GM19372 (cell line): ENCODE data around the gene RPS18.

ENCODE experiments used
- ATAC-seq: cut with Tn5 transposase; IDR thresholded peaks from one replicate; pipeline ENCODE4 v1.9.1; 2021; ENCODE audit warnings: mild to moderate bottlenecking, low read depth, moderate library complexity; ENCODE audit not compliant: unreplicated experiment

Gene RPS18

DNA sequence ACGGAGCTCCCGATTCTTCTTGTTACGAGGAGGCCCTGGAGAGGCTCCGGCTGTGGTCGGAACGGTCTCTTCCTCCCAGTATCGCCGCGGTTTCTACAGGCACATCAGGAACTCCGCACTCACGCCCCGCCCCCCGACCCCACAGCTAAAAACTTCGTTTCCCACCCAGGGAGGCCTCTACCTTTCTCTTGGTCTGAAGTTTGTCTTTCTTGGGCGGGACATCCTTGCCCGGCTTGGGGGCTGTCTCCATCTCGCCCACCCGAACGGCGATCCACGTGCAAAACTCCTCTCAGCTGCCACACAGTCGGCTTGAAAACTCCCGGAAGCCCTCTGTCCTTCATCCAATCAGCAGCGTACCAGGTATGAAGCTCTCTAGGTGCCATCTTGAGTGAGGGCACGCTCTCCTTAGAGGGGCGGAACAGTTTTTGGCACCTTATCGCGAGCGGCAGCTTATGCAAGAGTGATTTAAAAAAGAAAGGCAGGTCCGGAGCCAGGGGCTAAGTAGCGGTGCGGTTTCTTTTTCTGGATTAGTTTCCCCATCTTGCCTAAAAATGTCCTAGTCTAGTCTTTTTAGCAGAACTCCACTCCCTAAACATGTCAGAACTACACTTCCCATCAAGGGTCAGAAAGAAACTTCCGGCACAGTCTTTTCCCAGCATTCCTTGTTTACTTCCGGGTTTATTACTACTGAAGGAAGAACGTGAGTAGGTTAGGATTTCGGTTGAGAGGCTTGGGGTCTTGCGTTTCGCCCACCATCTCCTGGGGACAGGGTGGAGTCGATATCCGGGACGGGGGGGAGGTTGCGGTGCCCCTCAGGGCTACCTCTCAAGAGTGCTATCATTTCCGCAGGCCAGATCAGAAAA lies 17.3 kb downstream of the RPS18 start, which contains the start of the genes PFDN6 and WDR46:
Gene PFDN6, plus strand, starts transcription at position 681 of the 863 bp plus-strand sequence. CDS start 256 bp downstream, outside the sequence.
Gene WDR46, minus strand, starts transcription at position 319 of the 863 bp plus-strand sequence. Its CDS starts 69 bp downstream, at position 250.
- peak; percentile 94 for ATAC-seq

DNA sequence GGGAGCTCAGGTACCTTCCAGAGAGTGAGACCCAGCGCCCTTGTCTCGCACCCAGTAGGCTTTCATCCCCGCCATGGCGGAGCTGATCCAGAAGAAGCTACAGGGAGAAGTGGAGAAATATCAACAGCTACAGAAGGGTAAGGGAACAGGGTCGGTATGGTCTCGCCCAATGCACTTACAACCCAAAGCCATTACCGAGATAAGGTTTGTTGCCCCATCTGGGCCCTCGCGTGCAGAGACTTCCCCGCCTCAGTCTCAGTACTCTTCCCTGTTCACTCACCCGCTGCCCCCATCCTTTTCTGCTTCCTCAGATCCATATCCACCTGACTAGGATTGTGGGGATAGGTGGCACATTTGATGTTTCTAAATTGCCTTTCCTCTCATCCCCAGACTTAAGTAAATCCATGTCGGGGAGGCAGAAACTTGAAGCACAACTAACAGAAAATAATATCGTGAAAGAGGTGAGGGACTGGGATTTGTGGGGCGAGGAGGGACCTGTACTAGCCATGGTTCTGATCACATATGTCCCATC lies 18.0 kb downstream of the RPS18 start:
- ATAC-seq: no peak

DNA sequence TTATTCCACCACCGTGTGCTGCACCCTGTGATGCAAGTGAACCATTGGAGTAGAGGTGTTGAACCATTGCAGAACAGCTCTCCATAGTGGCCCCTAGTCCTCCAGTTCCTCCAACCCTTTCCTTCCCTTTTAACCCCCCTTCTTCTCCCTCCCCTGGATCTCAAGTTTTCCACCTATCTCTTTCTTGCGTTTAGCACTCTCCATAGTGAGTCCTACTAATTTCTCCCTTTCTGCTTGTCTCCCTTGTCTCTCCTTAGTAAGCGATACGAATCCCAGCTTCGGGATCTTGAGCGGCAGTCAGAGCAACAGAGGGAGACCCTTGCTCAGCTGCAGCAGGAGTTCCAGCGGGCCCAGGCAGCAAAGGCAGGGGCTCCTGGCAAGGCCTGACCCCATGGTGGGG lies 18.6 kb downstream of the RPS18 start:
- no peak for ATAC-seq

DNA sequence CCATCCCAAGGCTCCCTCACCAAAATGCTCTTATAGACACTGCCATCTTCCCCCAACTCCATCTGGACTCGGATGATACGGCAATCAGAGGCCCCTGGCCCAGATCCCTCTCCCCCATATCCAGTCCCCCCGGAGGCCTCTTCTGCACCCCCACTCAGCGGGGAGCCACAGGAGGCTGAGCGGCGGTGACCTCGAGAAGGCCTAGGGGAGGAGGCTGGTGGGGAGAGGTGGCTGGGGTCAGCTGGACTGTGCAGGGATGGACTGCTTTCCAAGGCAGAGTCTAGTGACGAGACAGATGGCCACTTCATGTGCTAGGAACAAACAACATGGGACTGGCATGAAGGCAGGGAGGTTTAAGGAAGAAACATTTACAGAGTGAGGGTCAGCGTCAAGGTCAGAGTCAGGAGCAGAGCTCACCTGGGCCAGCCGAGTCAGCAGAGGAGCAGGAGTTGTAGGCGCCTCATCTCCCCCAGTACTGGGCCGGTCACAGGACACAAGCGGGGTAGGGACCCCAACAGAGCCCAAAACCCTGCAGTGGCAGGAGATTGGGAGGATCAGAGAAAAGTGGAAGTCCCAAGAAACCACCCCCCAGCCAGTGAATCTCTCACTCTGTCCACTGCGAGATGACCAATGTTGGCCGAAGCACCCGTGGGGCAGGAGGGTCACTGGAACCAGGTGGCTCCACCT lies 21.3 kb downstream of the RPS18 start:
- no peak for ATAC-seq

DNA sequence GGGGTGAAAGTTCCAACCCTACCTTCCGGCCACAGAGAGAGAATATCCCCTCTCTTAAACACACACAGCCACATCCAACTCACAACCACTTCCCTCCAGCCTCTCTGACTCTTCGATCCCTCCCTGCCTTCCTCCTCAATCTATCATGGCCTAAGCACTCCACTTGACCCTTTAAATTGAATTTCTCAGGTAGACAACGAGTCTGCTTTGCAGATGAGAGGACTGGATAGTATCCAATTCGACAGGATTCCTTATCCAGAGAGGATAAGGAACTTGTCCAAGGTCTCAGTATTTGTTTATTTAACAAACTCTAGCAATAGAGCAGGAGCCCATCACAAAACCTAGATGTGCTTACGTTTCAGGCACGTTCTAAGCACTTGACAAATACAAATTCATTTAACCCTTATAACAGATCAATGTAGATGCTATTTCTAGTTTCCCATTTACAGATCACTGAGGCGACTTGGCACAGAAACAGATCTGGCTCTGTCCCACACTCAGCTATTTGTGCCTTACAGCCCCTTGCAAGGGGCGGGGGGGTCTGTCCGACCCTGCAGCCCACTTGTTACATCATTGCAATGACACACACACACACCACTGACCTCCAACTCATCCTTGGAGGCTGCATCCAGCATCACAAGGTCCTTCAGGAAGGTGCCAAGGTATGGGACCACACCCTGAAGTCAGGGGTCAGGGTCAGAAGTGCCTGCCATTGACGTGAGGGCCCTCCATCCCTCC lies 22.4 kb downstream of the RPS18 start:
- no peak for ATAC-seq

DNA sequence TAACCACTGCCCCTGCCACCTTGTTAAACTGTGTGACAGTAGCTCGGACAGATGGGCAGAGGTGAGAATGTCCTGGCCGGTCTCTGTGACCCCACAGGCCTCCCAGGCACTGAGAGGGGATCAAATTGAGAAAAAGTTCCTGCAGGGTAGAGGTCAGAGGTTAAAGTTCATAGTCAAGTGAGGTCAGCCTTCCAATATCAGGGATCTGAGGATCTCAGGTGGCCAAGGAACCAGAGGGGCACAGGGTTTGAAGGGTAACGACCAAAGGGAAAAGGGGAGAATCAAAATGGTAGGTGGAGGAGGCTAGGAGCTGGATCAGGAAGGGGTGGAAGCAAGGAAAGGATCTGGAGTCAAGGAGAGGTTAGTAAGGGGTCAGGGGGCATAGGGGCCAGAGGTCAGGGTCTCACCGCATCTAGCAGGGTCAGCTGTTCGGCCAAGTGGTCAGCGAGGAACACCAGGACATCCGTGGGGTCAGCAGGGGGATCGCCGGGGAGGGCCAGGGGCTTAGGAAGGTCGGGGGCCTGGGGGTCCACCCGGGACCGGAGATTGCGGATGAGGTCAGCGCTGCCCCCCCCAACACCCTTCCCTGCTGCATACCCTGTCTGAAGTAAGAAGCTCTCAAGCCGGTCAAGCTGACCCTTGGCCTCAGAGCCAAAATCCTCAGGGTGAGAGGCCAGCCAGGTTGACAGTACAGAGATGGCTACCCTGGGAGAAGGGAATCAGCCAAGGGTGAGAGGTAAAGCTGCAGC lies 23.9 kb downstream of the RPS18 start:
- no peak for ATAC-seq

DNA sequence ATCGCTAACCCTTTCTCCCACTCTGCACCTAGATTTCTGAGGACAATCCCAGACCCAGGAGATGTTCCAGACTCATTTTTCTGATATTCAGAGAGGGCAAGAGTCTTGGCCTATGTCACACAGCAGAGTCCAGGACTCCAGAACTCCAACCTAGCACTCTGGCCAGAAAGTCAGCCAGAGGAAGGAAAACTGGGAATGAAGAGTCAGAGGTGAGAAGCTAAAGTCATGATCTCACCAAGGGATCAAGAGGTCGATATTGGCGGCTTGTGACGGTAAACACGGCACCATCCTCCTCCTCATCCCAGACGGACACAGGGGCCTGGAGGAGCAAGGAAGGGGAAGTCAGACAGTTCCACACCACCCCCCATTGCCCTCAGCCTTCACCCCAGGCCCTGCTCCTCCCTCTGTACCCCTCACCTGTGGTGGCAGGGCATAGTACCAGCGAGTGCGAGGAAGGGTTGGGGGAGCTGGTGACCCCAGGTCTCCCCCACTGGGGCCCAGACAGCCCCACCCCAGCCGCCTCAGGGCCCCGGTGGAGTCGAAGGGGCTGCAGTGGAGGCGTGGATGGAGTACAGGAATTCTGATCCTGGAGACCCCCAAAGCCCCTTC lies 25.0 kb downstream of the RPS18 start:
- no peak for ATAC-seq

DNA sequence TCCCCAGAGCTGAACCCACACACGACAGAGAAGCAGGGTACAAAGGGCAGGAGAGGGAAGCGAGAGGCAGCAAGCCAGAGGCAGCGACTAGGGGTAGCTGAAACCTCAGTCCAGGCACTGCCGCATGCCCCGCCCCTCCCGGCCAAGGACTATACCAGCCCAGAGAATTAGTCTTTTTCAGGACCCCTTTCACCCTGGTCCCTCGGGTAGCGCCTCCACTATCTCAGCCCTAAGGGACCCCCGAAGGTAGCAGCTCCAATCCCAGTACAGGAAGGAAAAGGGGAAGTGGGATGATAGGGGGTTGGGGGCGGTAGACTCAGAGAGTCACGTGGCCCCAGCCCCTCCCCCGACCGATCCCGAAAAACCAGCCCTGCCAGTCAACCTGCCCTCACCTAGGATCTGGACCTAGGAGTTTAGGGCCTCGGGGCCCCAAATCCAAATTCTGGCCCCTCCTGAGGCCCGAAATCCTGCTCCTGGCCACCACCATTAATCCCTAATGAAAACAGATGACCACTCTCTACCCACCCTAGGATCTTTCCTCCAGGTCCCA lies 25.6 kb downstream of the RPS18 start:
- no peak for ATAC-seq

DNA sequence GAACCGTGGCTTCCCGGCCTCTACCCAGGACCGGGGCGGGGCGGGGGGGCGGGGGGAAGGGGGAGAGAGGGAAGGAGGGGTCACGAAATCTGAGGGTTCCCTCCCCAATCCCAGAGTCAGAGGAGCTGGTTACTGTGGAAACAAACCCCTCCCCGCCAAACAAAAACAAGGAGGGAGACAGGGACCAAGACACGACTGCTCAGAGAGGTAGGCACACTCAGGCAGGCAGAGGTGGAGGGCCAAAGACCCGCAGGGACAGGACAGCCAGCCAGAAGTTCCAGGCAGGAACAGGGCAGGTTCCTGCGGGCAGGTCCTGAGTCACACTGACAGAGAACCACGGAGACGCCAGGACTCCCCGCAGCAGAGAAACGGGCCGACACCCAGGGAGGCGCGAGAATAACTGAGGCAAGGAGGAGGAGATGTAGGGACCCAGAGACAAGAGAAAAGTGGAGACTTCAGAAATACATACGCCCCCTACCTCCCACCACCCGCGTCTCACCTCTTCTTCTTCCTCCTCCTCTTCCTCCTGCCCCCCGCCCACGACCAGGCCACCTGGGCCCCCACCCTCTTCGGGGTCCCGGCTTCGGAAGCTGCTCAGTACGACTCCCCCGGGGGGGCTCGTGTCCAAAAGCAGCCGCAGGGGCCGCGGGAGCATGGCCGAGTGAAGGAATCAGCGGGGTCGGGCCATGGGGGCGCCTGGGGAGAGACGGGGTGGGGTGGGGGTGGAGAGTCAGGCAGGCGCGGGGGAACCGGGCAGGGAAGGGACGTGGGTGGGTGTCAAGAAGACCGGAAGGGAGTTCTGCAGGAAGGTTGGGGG lies 26.3 kb downstream of the RPS18 start:
- no peak for ATAC-seq

DNA sequence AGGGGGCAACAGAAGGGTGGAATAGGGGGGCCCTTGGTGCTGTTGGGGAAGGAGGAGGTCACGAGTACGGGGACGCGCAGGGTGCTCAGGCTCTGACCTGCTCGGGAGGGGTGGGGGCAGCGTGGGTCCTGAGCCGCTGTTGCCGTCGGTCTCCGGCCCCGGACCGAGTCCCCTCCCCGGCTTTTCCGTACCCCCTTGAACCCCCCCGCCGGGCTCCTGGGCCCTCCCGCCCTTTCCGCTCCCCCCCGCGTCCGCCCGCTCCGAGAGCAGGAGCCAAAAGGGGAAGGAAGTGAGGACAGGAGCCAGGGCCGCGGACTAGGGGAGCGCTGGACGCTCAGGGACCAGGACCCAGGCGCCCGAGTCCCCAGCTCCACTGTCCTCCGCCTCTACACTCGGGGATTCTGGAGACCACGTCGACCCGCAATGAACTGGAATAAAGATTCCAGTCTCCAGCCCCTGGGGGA lies 26.9 kb downstream of the RPS18 start, which contains the start of gene RGL2:
Gene RGL2, minus strand, starts transcription at position 170 of the 464 bp plus-strand sequence. CDS start 332 bp downstream, outside the sequence.
- peak; percentile 20 for ATAC-seq

DNA sequence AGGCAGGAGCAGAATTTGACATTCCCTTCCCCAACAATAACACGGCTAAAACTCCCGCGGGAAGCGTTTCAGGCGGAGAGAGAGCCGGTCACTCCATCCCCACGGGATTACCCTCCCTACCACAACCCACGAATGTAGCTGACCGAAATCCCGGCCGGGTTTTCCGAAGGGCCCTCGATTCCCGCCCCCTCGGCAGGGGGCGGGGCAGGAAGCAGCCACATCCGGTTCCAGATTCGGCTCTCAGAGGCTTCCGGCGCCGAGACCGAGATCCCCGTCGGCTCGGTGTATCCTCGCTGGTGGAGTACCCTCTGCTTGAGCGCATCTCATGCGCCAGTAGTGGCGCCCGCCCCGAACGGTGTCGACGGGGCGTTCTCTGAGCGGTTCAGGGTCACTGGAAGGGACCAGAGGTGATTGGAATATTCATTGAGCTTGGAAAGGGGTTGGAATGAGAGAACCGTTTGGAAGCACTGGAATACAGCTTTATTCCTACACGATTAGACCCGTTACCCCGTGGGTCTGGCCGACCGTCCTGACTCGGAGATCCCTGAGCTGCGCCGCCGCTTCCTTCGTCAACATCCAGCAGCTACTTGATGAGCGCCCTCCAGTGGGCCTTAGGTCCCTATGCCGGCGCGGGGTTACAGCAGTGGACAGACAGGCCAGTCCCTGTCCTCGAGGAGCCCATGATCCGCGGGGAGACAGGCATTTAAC lies 27.5 kb downstream of the RPS18 start:
- ATAC-seq: peak; percentile 78

DNA sequence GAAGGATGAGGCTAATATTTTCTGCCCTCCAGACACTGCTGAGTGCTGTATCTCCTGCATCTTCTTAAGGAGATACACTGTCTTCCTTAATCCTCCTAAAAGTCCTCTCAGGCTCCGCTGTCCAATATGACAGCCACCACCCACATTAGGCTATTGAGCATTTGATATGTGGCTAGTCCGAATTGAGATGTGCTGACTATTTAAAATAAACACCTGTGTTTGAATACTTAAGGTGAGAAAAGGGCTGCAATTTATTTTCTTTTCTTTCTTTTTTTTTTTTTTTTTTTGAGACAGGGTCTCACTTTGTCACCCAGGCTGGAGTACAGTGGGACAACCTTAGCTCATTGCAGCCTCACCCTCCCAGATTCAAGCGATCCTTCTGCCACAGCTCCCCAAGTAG lies 30.0 kb downstream of the RPS18 start:
- no peak for ATAC-seq

DNA sequence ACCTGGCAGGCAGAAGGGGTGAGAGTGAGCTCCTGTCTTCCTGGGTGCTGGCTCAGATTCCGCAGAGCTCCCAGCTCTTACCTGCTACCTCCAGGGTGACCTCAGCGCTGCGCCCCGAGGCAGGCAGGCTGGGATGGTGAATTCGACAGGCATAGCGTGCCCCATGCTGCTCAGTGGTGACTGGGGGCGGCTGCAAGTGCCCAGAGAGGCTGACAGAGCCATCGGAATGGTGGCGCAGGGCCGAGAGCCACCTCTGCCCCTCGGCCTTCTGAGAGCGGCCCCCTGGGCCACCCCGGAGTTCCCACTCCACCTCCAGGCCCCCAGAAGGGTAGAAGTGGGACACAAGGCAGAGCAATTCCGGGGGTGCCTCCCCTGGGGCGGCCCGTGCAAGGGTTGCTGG lies 32.3 kb downstream of the RPS18 start:
- ATAC-seq: no peak

DNA sequence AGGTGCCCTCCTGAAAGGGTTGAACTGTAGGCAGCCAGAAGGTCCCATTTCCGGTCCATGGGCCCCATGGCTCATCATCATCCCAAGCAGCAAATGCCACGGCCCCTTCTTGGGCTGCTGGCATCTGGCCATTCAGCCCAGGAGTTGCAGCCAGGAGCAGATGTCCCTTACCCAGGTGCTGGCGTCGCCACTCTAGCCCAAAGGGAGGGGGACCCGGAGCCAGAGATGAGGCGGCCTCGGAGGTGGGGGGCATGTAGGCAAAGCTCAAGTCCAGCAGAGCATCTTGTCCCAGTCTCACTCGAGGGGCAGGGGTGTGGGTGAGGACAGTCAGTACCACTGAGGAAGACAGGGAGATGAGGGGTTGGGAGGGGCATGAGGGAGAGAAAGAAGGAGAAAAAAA lies 33.2 kb downstream of the RPS18 start:
- ATAC-seq: no peak

DNA sequence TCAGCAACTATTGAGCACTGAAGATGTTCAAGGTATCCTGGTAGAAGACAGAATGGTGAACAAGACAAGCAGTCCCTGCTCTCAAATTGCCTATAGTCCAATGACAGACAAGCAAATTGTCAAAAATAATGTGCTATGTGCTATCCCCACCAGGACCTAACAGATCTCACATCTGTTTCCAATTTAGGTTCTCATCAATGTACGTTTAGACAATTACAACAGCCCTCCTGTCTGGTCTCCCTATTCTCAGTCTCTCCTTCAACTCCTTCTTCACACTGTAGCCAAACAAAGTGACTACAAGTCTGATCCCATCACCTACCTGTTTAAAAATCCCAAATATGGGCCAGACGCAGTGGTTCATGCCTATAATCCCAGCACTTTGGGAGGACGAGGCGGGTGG lies 34.5 kb downstream of the RPS18 start:
- no peak for ATAC-seq

DNA sequence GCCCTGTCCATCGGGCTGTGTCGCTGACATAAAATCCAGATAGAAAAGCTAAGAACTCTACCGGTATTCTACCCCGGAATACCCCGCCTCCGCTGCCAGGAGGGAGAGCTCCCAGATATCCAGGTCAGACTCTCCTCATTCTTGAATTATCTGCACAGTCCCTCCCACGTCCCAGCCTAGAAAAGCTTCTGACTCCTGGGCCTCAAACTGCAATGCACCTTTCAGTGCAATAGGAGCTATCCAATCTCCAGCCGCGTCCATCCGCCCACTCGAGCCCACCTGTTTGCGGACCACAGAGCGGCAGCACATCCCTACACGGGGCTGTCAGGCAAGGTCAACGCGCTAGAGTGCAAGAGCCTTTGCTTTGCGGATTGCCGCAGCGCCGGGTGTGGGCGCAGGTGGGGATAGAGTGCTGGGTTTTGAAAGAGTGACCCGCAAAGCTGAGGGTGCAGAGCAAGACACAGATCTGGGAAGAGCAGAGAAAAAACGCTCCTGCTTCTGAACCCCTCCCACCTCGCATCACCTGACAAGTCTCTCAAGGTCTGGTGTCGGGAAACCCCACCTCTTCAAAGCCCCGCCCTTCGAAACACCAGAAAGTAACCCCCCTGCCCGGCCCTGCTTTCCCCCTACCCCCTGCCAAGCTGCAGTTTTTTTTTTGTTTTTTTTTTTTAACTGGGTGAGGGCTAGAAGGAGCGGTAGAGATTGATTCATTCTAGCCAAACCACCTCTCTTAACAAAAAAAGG lies 40.7 kb downstream of the RPS18 start:
- no peak for ATAC-seq
